Measurements from ENCODE around the gene PLCB1. TPM values are rescaled to one million over a fixed set of nuclear protein-coding genes. Genes with fewer than 3 reads are reported as not detected.
"Not testable (repeated sequence)": the region's sequence is repeated elsewhere in the genome, so short reads cannot be mapped to it uniquely, and the experiment has no call there.

PLCB1 gene
- total RNA-seq, 2 donors from 2014 or later: 7.3 to 45.5 TPM

DNA sequence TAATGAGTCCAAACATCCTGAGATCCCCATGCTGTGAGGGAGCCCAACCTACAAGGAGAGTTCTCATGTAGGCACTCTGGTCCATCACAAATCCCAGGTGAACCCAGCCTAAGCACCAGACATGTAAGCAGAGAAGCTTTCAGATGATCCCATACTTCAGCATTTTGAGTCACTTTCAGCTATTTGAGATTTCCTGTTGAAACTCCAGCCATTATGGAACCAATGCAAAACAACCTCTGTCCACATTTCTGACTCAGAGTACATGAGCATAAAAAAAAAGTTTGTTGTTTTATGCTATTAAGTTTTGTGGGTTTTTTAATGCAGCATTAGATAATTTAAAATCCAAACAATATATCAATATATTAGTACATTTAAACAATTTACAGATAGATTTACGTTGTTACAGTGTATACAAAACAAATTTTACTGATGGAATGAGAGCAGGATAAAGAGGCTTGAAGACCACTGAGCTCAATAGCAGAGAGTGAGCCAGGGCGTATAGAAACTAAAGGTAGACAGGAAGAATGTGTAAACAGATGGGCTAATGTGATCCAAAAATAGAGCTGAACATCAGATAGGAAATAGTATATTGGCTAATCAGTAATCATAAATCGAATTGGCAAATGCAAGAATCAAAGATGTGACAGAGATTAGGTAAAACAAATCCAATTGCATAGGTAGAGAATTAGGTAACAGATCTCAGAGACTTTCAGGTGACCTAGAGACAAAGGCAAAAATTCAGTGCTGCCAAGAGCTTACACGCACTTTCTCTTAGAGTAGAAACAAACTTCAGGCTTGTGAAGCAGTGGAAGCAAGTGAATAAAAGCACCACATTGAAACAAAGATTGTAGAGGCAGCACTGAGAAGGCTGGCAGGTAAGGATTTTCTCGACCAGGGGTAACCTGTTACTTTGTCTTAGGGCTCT, 36.2 kb upstream of the PLCB1 start:
- Histone ChIP-seq H3K4me3 (no peak overlapping the region), H3K27ac (no peak overlapping the region), H3K36me3 (no peaks in the 10 kb centered on the region), H3K9me3 (no peaks in the 10 kb centered on the region), H3K4me1 (peaks cover 0 to 11% of the 10 kb centered on the region in 2 donors), H3K27me3 (no peaks in the 10 kb centered on the region)
- TF ChIP-seq, protein P1, sequence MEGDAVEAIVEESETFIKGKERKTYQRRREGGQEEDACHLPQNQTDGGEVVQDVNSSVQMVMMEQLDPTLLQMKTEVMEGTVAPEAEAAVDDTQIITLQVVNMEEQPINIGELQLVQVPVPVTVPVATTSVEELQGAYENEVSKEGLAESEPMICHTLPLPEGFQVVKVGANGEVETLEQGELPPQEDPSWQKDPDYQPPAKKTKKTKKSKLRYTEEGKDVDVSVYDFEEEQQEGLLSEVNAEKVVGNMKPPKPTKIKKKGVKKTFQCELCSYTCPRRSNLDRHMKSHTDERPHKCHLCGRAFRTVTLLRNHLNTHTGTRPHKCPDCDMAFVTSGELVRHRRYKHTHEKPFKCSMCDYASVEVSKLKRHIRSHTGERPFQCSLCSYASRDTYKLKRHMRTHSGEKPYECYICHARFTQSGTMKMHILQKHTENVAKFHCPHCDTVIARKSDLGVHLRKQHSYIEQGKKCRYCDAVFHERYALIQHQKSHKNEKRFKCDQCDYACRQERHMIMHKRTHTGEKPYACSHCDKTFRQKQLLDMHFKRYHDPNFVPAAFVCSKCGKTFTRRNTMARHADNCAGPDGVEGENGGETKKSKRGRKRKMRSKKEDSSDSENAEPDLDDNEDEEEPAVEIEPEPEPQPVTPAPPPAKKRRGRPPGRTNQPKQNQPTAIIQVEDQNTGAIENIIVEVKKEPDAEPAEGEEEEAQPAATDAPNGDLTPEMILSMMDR (IDR thresholded peaks at IDR 0.05): no peak
- DNase-seq (ENCODE audit: low spot score): no peak

DNA sequence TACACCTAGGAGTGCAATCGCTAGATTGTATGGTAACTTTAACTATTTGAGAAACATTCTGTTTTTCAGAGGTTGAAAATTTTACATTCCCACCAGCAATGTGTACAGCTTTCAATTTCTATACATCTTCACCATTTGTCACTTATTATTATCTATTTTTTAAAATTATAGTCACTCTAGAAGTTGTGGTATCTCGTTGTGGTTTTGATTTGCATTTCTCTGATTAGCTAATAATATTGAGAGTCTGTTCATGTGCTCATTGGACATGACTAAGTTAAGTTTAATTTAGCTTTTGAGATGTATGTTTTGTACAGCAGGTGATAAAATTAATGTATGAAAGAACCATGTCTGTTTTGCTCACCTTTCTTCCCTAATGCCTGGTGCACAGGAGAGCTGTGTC, 34.8 kb upstream of the PLCB1 start:
- no peaks in the 10 kb centered on the region for H3K36me3 ChIP-seq
- H3K27me3 ChIP-seq: no peaks in the 10 kb centered on the region
- no peak overlapping the region for H3K4me3 ChIP-seq
- H3K4me1 ChIP-seq: peaks cover 0 to 11% of the 10 kb centered on the region in 2 donors
- no peak overlapping the region for H3K27ac ChIP-seq
- H3K9me3 ChIP-seq: no peaks in the 10 kb centered on the region
- TF ChIP-seq, protein P1 (IDR thresholded peaks at IDR 0.05): no peak
- DNase-seq (ENCODE audit: low spot score): no peak

DNA sequence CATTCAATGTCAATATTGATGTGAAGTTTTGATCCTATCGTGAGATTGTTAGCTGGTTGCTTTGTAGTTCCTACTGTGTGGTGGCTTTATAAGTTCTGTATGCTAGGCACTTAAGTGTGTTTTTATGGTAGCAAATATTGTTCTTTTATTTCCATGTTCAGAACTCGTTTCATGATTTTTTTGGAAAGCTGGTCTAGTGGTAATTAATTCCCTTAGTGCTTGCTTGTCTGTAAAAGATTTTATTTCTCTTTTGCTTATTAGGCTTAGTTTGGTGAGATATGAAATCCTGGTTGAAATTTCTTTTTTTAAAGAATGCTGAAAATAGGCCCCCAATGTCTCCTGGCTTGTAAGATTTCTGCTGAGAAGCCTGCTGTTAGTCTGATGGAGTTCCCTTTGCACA, 27.8 kb upstream of the PLCB1 start:
- Histone ChIP-seq H3K27me3 (no peaks in the 10 kb centered on the region), H3K27ac (no peak overlapping the region), H3K36me3 (no peaks in the 10 kb centered on the region), H3K4me1 (no peaks in the 10 kb centered on the region), H3K4me3 (no peak overlapping the region), H3K9me3 (peaks cover 0 to 28% of the 10 kb centered on the region in 2 donors)
- DNase-seq (ENCODE audit: low spot score): no peak
- TF ChIP-seq, protein P1 (IDR thresholded peaks at IDR 0.05): no peak

DNA sequence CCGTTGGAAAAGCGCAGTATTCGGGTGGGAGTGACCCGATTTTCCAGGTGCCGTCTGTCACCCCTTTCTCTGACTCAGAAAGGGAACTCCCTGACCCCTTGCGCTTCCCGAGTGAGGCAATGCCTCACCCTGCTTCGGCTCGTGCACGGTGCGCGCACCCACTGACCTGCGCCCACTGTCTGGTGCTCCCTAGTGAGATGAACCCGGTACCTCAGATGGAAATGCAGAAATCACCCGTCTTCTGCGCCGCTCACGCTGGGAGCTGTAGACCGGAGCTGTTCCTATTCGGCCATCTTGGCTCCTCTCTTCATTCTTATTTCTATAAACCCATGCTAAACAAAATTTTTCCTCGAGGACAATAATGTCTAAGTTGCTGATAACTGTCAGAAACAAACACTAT, 17.5 kb upstream of the PLCB1 start:
- H3K4me1 ChIP-seq; H3K4me3 ChIP-seq; DNase-seq (ENCODE audit: low spot score); H3K36me3 ChIP-seq; H3K27ac ChIP-seq; H3K27me3 ChIP-seq; H3K9me3 ChIP-seq: not testable (repeated sequence)

DNA sequence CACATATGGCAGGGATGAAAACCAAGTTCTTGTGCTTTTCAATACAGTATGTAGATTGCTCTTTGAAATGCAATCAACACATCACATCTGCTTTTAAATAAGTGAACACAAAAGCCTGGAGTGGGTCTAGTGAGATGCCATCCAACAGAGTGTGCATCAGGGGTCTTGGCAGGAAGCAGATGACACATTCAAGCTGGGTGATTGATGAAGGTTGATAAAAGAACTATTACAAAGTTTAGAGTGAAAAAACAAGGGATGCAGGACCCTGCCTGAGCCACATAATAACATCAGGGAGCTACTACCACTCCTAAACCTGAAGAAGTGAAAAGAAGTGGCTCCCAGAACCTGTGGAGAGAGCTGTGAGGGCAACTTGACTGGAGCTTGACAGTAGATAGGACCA, 16.6 kb upstream of the PLCB1 start:
- TF ChIP-seq, protein P1 (IDR thresholded peaks at IDR 0.05): no peak
- H3K27ac ChIP-seq: no peak overlapping the region
- H3K4me1 ChIP-seq: no peaks in the 10 kb centered on the region
- H3K36me3 ChIP-seq: no peaks in the 10 kb centered on the region
- H3K27me3 ChIP-seq: no peaks in the 10 kb centered on the region
- DNase-seq (ENCODE audit: low spot score): no peak
- no peaks in the 10 kb centered on the region for H3K9me3 ChIP-seq
- H3K4me3 ChIP-seq: no peak overlapping the region

DNA sequence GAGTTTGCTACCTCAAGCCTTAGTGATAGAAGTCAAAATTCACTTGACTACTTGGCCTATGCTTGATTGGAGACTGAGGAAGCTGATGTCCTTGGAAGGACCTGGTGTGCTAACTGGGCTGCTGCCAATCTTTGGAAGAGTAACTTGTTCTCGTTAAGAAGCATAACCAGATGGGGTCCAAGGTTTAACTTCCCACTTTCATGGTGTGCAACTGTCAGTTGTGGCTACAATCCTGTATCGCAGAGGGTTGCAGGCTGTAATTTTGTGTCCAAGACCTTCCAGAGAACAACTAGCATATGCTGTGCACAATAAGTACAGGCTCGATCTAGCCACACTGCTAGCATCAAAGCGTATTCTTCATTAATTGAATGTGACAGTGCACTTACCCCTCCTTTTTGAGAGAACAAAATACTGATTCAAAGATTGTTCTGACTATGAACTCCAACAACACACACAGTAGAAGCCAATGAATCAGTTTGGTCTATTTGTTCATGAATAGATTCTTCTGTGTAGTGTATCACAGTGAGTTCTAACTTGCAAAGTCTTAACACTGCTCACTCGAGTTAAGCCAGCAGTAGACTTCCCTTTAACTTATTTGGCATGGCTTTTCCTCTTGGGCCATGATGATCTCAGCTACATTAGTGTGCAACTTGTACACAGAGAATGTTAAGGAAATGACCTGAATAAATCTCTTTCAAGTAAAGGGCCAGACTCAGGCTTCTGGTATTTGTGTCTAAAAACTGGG, 15.8 kb upstream of the PLCB1 start:
- no peak overlapping the region for H3K27ac ChIP-seq
- H3K4me3 ChIP-seq: no peak overlapping the region
- H3K4me1 ChIP-seq: no peaks in the 10 kb centered on the region
- TF ChIP-seq, protein P1 (IDR thresholded peaks at IDR 0.05): no peak
- DNase-seq (ENCODE audit: low spot score): no peak
- H3K27me3 ChIP-seq: no peaks in the 10 kb centered on the region
- H3K36me3 ChIP-seq: no peaks in the 10 kb centered on the region
- H3K9me3 ChIP-seq: no peaks in the 10 kb centered on the region

All from right atrium auricular region (tissue), 2 donors.